OCI-LY3 (cell line): Measurements from ENCODE around the gene FAT1.

ENCODE experiments used
- CTCF ChIP-seq: fragments of 200-600, 300-600 bp; sonication (generic); IDR thresholded peaks from 2 replicates; pipeline ENCODE4 v1.5.1; 2014; ENCODE audit warnings: antibody characterized with exemption, low read length, low read depth
- EZH2phosphoT487 ChIP-seq: fragments of 200-600 bp; shearing (Covaris generic); IDR thresholded peaks from 2 replicates; pipeline ENCODE4 v1.6.1; 2018; ENCODE audit warnings: antibody characterized with exemption, mixed run types, low read depth

DNA sequence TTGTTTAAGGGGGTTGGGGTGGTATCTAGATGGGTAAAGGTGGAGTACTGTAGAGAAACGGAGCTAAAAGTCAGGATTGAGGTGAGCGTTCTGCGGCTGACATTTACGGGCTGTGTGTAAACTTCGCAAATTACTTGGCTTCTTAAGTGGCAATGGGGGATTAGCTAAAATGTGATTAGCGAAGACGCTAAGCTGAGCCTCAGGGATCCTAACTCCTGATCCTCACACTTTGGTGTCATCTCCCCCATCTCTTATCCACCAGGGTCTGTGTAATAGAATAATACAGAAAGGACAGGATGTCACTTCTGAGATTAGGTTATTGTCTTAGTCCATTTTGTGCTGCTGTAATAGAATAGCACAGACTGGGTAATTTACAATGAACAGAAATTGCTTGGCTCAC lies 10.6 kb upstream of the FAT1 start:
- TF ChIP-seq CTCF: no peak
- no peak for TF ChIP-seq EZH2phosphoT487
